GM21576 (cell line): ENCODE data around the gene SRC.

Experiments
- ATAC-seq: cut with Tn5 transposase; IDR thresholded peaks from one replicate; pipeline ENCODE4 v1.9.1; 2021; ENCODE audit warnings: mild to moderate bottlenecking, moderate library complexity; ENCODE audit not compliant: unreplicated experiment

The SRC gene

GRCh38 chr20:37314617-37315016 lies 31.3 kb upstream of the SRC start:
- no peak for ATAC-seq

DNA sequence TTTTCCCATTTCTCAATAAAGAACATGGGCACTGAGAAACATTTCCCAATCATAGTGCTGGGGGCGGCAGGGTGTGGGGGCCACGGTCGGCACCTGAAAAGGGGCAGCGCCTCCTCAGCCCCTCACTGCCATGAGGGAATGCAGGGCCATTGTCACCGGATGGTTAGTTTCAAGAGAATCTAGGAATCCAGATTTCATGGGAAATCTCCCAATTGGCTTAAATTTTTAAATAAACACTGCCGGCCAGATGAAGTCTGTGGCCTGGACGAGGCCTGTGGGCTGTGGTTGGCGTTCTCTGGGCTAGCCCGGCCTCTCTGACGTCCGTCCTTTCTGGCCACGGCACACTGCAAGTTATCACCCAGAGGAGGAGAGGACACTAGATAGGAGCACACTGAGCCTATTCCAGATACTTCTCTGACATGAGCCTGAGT lies 30.9 kb upstream of the SRC start:
- no peak for ATAC-seq

GRCh38 chr20:37315452-37316110 lies 30.4 kb upstream of the SRC start:
- peak; percentile 40 for ATAC-seq

DNA sequence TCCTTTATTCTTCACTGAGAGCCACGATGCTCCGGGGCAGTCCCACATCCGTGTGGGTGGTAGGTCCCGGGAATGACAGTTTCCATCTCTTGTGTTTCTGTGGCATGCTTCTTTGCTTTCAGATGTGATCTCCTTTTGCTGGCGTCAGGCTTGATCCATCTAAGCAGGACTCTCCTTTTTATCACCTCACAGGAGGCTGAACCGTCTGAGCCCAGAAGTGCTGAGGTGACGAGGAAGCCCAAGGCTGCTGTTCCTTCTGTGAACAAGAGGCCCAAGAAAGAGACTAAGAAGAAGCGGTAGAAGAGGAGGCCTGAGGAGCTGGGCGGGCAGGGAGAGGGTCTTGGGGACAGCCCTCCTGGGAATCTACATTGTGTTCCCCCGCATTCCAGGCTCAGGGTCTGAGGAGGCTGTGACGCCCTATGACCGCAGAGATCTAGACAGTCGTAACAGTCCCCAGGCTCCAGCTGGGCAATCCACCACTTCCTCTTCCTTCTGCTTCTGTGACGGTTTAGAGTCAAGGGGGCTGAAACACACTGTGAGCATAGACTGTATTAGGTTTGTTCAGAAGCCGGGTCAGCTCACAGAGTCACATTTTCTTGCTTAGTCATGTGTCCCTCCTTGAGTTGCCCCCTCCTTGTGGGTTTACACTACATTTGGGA lies 29.7 kb upstream of the SRC start:
- ATAC-seq, result peak; percentile 70

- ATAC-seq, result no peak
Measured at GRCh38 chr20:37316775-37317170, 29.2 kb upstream of the SRC start.

GRCh38 chr20:37317316-37317715 lies 28.6 kb upstream of the SRC start:
- no peak for ATAC-seq

- ATAC-seq, result no peak
Measured at GRCh38 chr20:37317994-37318640, 27.8 kb upstream of the SRC start.

GRCh38 chr20:37319151-37319671 lies 26.7 kb upstream of the SRC start:
- ATAC-seq, result no peak

GRCh38 chr20:37323985-37324384 lies 22.0 kb upstream of the SRC start:
- no peak for ATAC-seq

- no peak for ATAC-seq
Measured at GRCh38 chr20:37325206-37325605, 20.7 kb upstream of the SRC start.

DNA sequence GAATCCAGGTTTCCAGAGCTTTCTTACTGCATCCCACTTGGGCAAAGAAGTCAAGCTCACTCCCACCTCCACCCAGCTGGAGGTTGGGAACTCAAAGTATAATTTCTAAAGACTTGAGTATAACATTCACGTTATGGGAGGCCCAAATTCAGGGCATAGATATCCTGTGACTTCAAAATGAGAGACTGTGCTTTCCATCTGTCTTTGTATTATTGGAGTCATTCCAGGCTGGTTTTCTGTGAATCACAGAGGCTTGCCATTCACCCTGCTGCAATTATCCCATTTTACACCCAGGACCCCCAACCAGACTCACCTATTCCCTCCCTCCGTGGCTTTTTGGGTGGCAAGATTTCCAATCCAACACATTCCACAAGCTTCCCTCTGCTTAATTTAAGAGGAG lies 19.3 kb upstream of the SRC start:
- ATAC-seq, result no peak

DNA sequence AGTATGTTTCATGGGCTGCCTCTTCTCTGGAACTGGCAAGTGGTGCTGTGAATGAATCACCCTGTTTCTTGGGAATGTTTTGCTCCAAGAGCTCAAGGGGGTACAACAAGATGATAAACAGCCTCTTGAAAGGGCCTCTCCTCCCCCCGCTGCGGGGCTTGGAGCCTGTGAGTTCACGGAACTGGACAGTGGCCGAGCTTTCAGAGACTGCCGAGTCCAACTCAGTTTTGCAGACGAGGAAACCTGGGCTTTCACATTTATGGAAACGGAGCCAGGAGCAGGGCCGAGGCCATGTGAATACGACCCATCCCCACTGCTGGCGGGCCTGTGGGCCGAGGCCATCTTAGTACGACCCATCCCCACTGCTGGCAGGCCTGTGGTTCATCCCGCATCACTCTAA lies 18.2 kb upstream of the SRC start:
- ATAC-seq, result no peak

GRCh38 chr20:37328149-37328945 lies 17.6 kb upstream of the SRC start:
- no peak for ATAC-seq

- no peak for ATAC-seq
Measured at GRCh38 chr20:37329481-37330165, 16.3 kb upstream of the SRC start.

DNA sequence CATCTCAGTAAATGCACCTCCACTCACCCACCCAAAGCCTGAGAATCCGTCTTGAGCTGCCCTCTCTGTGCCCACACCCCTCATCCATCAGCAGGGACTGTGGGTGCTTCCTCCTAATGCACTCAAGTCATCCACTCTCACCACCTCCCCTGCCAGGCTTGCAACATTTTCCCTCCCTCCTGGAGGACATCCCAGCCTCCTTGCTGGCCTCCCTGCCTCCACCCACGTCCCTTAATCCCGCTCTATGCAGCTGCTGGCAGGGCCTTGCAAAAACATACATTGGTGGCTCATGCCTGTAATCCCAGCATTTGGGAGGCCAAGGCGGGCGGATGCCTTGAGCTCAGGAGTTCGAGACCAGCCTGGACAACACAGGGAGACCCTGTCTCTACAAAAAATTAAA lies 15.6 kb upstream of the SRC start:
- ATAC-seq, result no peak

DNA sequence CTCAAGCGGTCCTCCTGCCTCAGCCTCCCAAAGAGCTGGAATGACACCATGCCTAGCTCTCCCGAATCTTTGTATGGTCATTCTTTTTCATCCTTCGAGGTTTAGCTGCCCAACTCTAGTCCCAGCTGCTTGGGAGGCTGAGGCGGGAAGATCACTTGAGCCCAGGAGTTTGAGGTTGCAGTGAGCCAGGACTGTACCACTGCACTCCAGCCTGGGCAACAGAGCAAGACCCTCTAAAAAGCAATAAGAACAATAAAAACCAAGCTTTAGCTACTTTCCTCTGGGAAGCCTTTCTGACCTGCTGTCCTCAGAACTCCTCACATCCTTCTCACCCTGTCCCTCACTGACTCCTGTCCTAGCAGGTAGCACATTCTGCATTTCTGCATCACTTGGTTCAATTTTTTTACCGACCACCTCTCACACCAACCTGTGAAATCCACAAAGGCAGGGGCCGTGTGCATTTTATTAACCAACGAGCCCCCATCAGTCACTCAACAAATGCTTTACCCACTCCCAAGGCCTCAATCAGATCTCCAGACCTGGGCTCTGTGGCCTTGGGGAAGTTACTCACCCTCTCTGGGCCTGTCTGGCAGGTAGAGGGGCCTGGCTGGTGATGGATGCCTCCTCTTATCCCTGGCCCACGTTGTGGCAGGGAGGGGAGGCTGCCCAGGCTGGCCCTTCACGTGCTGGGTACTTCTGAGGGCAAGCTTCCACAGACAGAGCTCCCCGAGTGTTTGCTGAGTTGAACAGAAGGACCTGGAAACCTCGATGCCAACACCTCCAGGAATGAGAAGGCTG lies 14.7 kb upstream of the SRC start:
- ATAC-seq, result no peak

DNA sequence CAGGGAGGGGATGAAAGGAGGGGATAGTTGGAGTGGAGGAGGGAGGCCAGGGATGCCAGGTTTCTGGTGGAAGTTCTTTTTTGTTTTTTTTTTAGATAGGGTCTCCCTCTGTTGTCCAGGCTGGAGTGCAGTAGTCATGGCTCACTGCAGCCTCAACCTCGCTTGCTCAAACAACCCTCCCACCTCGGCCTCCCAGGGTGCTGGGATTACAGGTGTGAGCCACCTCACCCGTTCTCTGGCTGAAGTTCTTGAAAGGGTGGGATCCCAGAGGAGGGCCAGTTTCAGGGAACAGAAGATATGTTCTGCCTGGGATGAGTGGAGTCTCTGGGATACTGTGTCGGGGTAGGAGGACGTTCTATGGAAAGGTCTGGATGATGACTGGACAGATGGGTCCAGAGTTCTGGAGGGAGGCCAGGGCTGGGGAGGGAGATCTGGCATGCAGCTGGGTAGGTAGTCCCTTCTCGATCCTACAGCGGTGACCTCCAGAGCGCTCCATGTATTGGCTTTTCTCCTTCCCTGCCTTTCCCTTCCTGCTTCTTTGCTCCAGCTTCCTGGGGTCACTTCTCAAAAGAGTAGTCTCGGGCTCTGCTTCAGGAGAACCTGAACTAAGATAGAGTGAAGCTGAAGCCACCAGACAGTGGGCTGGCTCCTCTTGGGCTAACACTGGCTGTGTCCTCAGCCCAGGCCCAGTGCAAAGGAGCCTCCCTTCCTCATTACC lies 12.7 kb upstream of the SRC start:
- no peak for ATAC-seq

GRCh38 chr20:37333848-37334318 lies 12.1 kb upstream of the SRC start:
- no peak for ATAC-seq

- no peak for ATAC-seq
Measured at GRCh38 chr20:37334450-37334849, 11.5 kb upstream of the SRC start.
